22Rv1 (cell line): ENCODE data around the gene TMEM207.

Experiments used
- H3K27ac ChIP-seq: fragments of 450-650 bp; 2 replicates; pipeline ENCODE4 v1.5.1; 2017
- CTCF ChIP-seq: fragments of 450-650 bp; IDR thresholded peaks from 2 replicates; pipeline ENCODE4 v1.5.1; 2017; ENCODE audit warnings: mild to moderate bottlenecking
- ZFX ChIP-seq: fragments of 450-650 bp; IDR thresholded peaks from 2 replicates; pipeline ENCODE4 v1.6.1; 2017; ENCODE audit warnings: antibody characterized with exemption, borderline replicate concordance

TMEM207 gene

GRCh38 chr3:190432216-190432615 lies 17.5 kb downstream of the TMEM207 start:
- H3K27ac ChIP-seq = no peak overlapping the region
- TF ChIP-seq ZFX = no peak
- TF ChIP-seq CTCF = no peak

- H3K27ac ChIP-seq = no peak overlapping the region
- TF ChIP-seq ZFX (no peak), CTCF (no peak)
Measured at GRCh38 chr3:190430906-190431305, 18.8 kb downstream of the TMEM207 start.

- TF ChIP-seq CTCF = no peak
- TF ChIP-seq ZFX = no peak
- no peak overlapping the region for H3K27ac ChIP-seq
Measured at GRCh38 chr3:190429681-190430080, 20.0 kb downstream of the TMEM207 start.

- no peak overlapping the region for H3K27ac ChIP-seq
- no peak for TF ChIP-seq CTCF
- no peak for TF ChIP-seq ZFX
Measured at GRCh38 chr3:190426806-190427507, 22.7 kb downstream of the TMEM207 start.

- TF ChIP-seq ZFX (no peak), CTCF (no peak)
- no peak overlapping the region for H3K27ac ChIP-seq
Measured at GRCh38 chr3:190425833-190426232, 23.9 kb downstream of the TMEM207 start.

GRCh38 chr3:190424478-190425439 lies 24.9 kb downstream of the TMEM207 start:
- TF ChIP-seq ZFX (no peak), CTCF (peak; percentile 83)
- peak overlapping the region; percentile 48 for H3K27ac ChIP-seq

GRCh38 chr3:190424108-190424477 lies 25.6 kb downstream of the TMEM207 start:
- TF ChIP-seq CTCF (no peak), ZFX (no peak)
- H3K27ac ChIP-seq = no peak overlapping the region; the same call in 1 of the 2 replicates
